ENCODE measurements around the gene LIPM.

The LIPM gene

DNA sequence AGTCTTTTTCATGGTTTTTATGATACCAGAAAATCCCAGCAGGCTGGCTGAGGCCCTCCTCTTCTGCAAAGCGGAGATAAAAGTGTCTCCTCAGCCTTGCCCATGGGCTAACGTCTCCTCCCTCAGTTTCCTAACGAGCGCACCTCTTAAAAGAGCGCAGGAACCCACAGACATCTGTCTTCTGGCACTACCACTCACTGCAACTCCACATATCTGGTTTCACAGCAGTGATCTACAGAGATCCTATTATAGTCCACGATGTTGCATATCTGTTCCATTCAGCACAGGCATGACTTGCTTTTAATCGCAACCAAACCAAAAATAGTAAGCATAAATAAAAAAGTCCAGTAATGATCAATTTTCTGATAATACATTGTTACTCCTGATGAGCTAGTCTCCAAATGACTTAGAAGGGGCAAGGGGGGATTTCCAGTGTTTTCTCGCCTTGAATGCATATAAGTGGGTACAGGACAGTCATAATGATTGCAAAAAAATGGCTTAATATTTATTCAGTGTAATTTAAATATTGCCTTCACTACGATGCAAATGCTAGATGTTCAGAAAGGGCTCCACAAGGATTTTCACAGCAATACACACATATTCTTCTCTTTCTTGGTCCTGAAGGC is 28.2 kb downstream of the LIPM start:
- Histone ChIP-seq H4K20me1 (ENCODE audit: insufficient read depth, low read length, poor library complexity, severe bottlenecking) (no peaks in the 10 kb centered on the region), H3K36me3 (ENCODE audit: insufficient read depth, low read length) (no peaks in the 10 kb centered on the region), H3K9ac (ENCODE audit: low read depth, low read length, poor library complexity, severe bottlenecking) (no peak overlapping the region), H3K9me3 (ENCODE audit: insufficient read depth, low read depth, low read length) (no peaks in the 10 kb centered on the region), H3K27me3 (ENCODE audit: insufficient read depth, low read length, poor library complexity, severe bottlenecking) (no peaks in the 10 kb centered on the region), H3K79me2 (ENCODE audit: insufficient read depth, low read length) (no peaks in the 10 kb centered on the region), H3K4me1 (ENCODE audit: insufficient read depth, low read length, poor library complexity, severe bottlenecking) (peaks cover 46% of the 10 kb centered on the region), H3K4me2 (ENCODE audit: low read depth, low read length, poor library complexity, severe bottlenecking) (peak overlapping the region; percentile 21), H3K9me2 (replicated peaks; ENCODE audit: low read depth, low read length) (no peaks in the 10 kb centered on the region), H2AFZ (ENCODE audit: low read length) (0 out of 2 replicates have a peak overlapping the region, but pooled peaks have one; percentile 13), H3F3A (ENCODE audit: low read depth) (no peaks in the 10 kb centered on the region), H3K4me3 (ENCODE audit: low read length, poor library complexity, severe bottlenecking) (no peak overlapping the region)
- TF ChIP-seq, protein P1, sequence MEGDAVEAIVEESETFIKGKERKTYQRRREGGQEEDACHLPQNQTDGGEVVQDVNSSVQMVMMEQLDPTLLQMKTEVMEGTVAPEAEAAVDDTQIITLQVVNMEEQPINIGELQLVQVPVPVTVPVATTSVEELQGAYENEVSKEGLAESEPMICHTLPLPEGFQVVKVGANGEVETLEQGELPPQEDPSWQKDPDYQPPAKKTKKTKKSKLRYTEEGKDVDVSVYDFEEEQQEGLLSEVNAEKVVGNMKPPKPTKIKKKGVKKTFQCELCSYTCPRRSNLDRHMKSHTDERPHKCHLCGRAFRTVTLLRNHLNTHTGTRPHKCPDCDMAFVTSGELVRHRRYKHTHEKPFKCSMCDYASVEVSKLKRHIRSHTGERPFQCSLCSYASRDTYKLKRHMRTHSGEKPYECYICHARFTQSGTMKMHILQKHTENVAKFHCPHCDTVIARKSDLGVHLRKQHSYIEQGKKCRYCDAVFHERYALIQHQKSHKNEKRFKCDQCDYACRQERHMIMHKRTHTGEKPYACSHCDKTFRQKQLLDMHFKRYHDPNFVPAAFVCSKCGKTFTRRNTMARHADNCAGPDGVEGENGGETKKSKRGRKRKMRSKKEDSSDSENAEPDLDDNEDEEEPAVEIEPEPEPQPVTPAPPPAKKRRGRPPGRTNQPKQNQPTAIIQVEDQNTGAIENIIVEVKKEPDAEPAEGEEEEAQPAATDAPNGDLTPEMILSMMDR (conservative IDR thresholded peaks at IDR 0.05; ENCODE audit: low read length), result no peak
- TF ChIP-seq EZH2phosphoT487 (IDR thresholded peaks at IDR 0.05; ENCODE audit: borderline replicate concordance), result no peak

- H3K4me3 ChIP-seq (ENCODE audit: low read length, poor library complexity, severe bottlenecking), result no peak overlapping the region
- no peak for TF ChIP-seq EZH2phosphoT487 (IDR thresholded peaks at IDR 0.05; ENCODE audit: borderline replicate concordance)
- TF ChIP-seq, protein P1 (conservative IDR thresholded peaks at IDR 0.05; ENCODE audit: low read length), result no peak
- no peaks in the 10 kb centered on the region for H4K20me1 ChIP-seq (ENCODE audit: insufficient read depth, low read length, poor library complexity, severe bottlenecking)
- no peaks in the 10 kb centered on the region for H3F3A ChIP-seq (ENCODE audit: low read depth)
- H3K79me2 ChIP-seq (ENCODE audit: insufficient read depth, low read length), result no peaks in the 10 kb centered on the region
- no peak overlapping the region for H3K9ac ChIP-seq (ENCODE audit: low read depth, low read length, poor library complexity, severe bottlenecking)
- H3K9me2 ChIP-seq (replicated peaks; ENCODE audit: low read depth, low read length), result no peaks in the 10 kb centered on the region
- no peaks in the 10 kb centered on the region for H3K36me3 ChIP-seq (ENCODE audit: insufficient read depth, low read length)
- no peaks in the 10 kb centered on the region for H3K9me3 ChIP-seq (ENCODE audit: insufficient read depth, low read depth, low read length)
- H2AFZ ChIP-seq (ENCODE audit: low read length), result peak overlapping the region; percentile 13; the same call in 1 of the 2 replicates
- H3K4me1 ChIP-seq (ENCODE audit: insufficient read depth, low read length, poor library complexity, severe bottlenecking), result peaks cover 49% of the 10 kb centered on the region
- H3K4me2 ChIP-seq (ENCODE audit: low read depth, low read length, poor library complexity, severe bottlenecking), result peak overlapping the region; percentile 21
- no peaks in the 10 kb centered on the region for H3K27me3 ChIP-seq (ENCODE audit: insufficient read depth, low read length, poor library complexity, severe bottlenecking)
Observed at GRCh38 chr10:88831709-88832108, 29.2 kb downstream of the LIPM start.

- H3K79me2 ChIP-seq (ENCODE audit: insufficient read depth, low read length), result no peaks in the 10 kb centered on the region
- no peaks in the 10 kb centered on the region for H3K9me3 ChIP-seq (ENCODE audit: insufficient read depth, low read depth, low read length)
- peaks cover 49% of the 10 kb centered on the region for H3K4me1 ChIP-seq (ENCODE audit: insufficient read depth, low read length, poor library complexity, severe bottlenecking)
- no peak overlapping the region; the same call in 1 of the 2 replicates for H2AFZ ChIP-seq (ENCODE audit: low read length)
- no peaks in the 10 kb centered on the region for H3K9me2 ChIP-seq (replicated peaks; ENCODE audit: low read depth, low read length)
- H3K36me3 ChIP-seq (ENCODE audit: insufficient read depth, low read length), result no peaks in the 10 kb centered on the region
- H3K9ac ChIP-seq (ENCODE audit: low read depth, low read length, poor library complexity, severe bottlenecking), result no peak overlapping the region
- no peaks in the 10 kb centered on the region for H3K27me3 ChIP-seq (ENCODE audit: insufficient read depth, low read length, poor library complexity, severe bottlenecking)
- peak overlapping the region; percentile 55 for H3K4me2 ChIP-seq (ENCODE audit: low read depth, low read length, poor library complexity, severe bottlenecking)
- no peak for TF ChIP-seq EZH2phosphoT487 (IDR thresholded peaks at IDR 0.05; ENCODE audit: borderline replicate concordance)
- TF ChIP-seq, protein P1 (conservative IDR thresholded peaks at IDR 0.05; ENCODE audit: low read length), result no peak
- H4K20me1 ChIP-seq (ENCODE audit: insufficient read depth, low read length, poor library complexity, severe bottlenecking), result no peaks in the 10 kb centered on the region
- no peak overlapping the region for H3K4me3 ChIP-seq (ENCODE audit: low read length, poor library complexity, severe bottlenecking)
- H3F3A ChIP-seq (ENCODE audit: low read depth), result no peaks in the 10 kb centered on the region
Observed at GRCh38 chr10:88832376-88832775, 29.8 kb downstream of the LIPM start.
